HG02981 (cell line): ENCODE data around the gene GPR180.
"Not testable (repeated sequence)": the region's sequence is repeated elsewhere in the genome, so short reads cannot be mapped to it uniquely, and the experiment has no call there.

Experiments used
- ATAC-seq: cut with Tn5 transposase; IDR thresholded peaks from one replicate; pipeline ENCODE4 v1.9.1; 2021; ENCODE audit warnings: mild to moderate bottlenecking, moderate library complexity; ENCODE audit not compliant: unreplicated experiment

GPR180 gene

GRCh38 chr13:94595950-94596574, 5.6 kb upstream of the GPR180 start, which contains the start of gene TGDS:
TGDS (minus strand) TSS chr13:94596152; CDS start chr13:94596136, 16 bp downstream.
- ATAC-seq: peak; percentile 97

- ATAC-seq: no peak
Measured at GRCh38 chr13:94596575-94596971, 5.1 kb upstream of the GPR180 start.

GRCh38 chr13:94598281-94598680, 3.4 kb upstream of the GPR180 start:
- ATAC-seq: no peak

GRCh38 chr13:94599877-94600276, 1.8 kb upstream of the GPR180 start:
- no peak for ATAC-seq

GRCh38 chr13:94602467-94602866, 810 bp downstream of the GPR180 start:
- ATAC-seq: no peak

- no peak for ATAC-seq
Measured at GRCh38 chr13:94607056-94607455, 5.4 kb downstream of the GPR180 start.

- no peak for ATAC-seq
Measured at GRCh38 chr13:94607939-94608338, 6.3 kb downstream of the GPR180 start.

GRCh38 chr13:94608586-94608985, 6.9 kb downstream of the GPR180 start:
- ATAC-seq: no peak

- no peak for ATAC-seq
Measured at GRCh38 chr13:94609196-94609595, 7.5 kb downstream of the GPR180 start.

- ATAC-seq: no peak
Measured at GRCh38 chr13:94610475-94610874, 8.8 kb downstream of the GPR180 start.

GRCh38 chr13:94612050-94612449, 10.4 kb downstream of the GPR180 start:
- no peak for ATAC-seq

- ATAC-seq: no peak
Measured at GRCh38 chr13:94613051-94613450, 11.4 kb downstream of the GPR180 start.

- ATAC-seq: no peak
Measured at GRCh38 chr13:94617389-94618000, 15.8 kb downstream of the GPR180 start.

GRCh38 chr13:94620286-94620896, 18.7 kb downstream of the GPR180 start:
- peak; percentile 89 for ATAC-seq

- no peak for ATAC-seq
Measured at GRCh38 chr13:94622344-94622743, 20.7 kb downstream of the GPR180 start.

- ATAC-seq: no peak
Measured at GRCh38 chr13:94623316-94623715, 21.7 kb downstream of the GPR180 start.

GRCh38 chr13:94630858-94631257, 29.2 kb downstream of the GPR180 start:
- no peak for ATAC-seq

- ATAC-seq: no peak
Measured at GRCh38 chr13:94632226-94632980, 30.7 kb downstream of the GPR180 start.

GRCh38 chr13:94636096-94636495, 34.4 kb downstream of the GPR180 start:
- not testable (repeated sequence) for ATAC-seq

- ATAC-seq: no peak
Measured at GRCh38 chr13:94636942-94637578, 35.4 kb downstream of the GPR180 start.

- not testable (repeated sequence) for ATAC-seq
Measured at GRCh38 chr13:94637677-94638076, 36.0 kb downstream of the GPR180 start.
